ENCODE results near the gene ARMC5. TPM values are rescaled to one million over a fixed set of nuclear protein-coding genes. Genes with fewer than 3 reads are reported as not detected.
"Not testable (repeated sequence)": the region's sequence is repeated elsewhere in the genome, so short reads cannot be mapped to it uniquely, and the experiment has no call there.

ARMC5 gene
- polyA plus RNA-seq, 3 donors = 13.1 to 19.0 (median 16.9) TPM

DNA sequence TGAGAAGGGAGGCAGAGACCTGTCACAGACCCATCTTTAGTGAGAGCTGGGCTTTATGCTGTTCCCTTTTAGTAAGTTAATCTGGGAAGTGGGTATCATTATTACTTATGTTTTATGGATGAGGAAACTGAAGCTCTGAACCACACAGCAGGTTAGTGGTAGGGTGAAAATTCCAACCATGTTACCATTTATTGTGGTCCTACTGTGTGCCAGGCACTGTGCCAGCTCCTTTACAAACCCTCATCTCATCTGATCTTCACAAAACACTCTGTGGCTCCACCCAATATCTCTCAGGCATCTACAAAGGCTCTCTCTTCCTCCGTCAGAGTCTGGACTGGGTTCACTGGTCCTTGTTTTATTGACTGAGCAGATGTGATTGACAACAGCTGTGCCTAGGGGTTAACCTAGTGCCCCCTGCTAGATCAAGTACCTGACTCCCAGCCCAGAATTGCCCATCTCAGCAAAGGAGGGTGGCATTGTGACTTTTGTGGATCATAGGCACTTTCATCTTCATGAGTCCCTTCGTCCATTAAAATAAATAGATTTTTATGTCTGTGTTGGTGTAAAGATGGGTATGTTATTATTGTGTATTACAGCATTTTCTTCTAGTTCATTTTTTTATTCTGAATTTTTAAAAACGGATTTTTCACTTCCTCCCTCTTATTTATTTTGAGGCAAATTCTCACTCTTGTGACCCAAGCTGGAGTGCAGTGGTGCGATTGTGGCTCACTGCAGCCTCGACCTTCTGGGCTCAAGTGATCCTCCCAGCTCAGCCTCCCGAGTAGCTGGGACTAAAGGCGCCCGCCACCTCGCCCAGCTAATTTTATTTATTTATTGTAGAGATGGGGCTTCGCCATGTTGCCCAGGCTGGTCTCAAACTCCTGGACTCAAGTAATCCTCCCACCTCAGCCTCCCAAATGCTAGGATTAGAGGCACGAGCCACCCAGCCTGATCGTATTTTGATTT, 15.8 kb downstream of the ARMC5 start:
- DNase-seq = no peak

DNA sequence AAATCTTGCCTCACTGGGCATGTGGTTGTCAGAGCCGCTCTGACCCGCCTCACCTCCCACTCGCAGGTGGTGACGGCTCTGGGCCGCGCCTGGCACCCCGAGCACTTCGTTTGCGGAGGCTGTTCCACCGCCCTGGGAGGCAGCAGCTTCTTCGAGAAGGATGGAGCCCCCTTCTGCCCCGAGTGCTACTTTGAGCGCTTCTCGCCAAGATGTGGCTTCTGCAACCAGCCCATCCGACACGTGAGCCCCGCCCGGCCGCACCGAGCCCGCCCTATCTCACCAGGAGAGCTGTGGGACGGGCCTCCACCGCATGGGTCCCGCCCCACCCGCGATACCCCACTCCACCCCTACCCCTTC, 16.6 kb downstream of the ARMC5 start:
- no peak for DNase-seq

DNA sequence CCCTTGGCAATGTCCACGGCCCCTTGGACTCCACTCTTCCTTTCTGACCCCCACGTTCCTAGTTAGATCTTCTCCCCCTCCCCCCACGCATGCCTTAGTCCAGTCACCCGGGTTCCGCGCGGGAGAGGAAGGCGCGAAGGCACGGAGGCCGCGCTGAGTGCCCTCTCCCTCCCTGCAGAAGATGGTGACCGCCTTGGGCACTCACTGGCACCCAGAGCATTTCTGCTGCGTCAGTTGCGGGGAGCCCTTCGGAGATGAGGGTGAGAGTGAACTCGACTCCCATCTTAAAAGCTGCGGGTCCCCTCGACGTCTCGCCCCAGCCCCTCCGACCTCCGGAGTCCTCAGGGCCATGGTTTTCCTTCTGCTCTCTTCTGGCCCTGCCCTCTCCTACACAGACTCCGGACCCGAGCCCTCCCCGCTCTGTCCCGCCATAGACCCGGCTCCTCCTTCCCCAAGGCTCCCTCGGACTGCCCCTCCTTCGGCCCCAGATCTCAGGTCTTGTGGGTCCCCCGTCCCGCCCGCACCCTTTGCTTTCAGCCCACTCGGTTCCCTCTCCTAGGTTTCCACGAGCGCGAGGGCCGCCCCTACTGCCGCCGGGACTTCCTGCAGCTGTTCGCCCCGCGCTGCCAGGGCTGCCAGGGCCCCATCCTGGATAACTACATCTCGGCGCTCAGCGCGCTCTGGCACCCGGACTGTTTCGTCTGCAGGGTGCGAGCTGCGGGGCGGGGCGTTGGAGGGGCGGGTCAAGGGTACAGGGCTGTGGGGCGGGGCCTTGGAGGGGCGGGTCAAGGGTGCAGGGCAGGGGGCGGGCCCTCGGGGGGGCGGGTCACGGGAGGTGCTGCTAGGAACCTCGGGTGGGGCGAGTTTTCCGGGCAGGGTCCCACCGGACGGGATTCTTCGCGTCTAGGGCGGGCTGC, 17.3 kb downstream of the ARMC5 start:
- no peak for DNase-seq

DNA sequence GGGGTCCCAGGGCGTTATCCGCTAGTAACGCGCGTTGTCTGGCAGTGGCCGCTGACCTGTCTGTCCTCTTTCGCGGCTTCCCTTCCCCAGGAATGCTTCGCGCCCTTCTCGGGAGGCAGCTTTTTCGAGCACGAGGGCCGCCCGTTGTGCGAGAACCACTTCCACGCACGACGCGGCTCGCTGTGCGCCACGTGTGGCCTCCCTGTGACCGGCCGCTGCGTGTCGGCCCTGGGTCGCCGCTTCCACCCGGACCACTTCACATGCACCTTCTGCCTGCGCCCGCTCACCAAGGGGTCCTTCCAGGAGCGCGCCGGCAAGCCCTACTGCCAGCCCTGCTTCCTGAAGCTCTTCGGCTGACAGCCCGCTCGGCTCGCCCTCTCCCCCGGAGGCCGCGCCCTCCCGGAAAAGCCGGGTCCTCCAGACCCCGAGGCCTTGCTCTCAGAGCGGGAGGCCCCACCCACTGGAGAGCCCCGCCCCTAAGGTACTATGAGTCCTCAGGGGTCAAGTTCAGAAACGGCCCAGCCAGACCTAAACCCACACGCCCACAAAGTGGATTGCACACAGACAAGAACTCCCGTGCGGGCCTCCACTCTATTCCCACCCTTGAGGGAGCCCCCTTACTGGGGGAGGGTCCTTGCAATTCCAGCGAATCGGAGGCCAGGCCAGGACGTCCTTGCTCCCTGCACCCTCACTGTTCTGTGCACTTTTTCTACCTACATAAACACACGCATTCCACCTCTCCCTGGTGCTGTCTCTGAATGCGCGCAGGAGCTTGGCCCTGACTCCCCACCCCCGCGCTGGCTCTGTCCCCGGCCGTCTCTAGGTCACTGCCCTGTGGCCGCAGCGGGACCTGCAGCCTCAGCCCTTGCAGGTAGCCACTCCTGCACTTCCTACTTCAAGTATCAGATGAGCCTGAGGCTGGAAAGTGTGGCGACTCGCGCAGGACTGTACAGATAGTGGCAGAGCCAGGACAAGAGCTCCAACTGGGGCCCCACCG, 18.2 kb downstream of the ARMC5 start:
- DNase-seq = peak; percentile 49

DNA sequence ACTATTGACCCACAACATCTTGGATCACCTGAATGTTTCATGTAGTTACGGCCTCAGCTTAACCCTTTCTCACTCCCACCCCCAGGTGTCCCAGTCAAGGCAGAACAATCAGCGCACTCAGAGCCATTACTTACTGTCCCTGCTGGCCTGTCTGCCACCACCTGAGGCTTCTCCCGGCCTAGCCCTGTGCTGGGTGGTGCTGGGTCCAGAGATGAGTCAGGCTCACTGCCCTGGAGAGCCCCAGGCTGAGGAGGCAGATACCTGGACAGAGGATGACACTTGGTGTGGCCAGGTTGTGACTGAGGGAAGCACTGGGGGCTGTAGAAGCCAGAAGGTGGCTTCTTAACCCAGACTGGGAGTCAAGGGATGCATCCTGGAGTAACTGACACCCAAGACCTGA, 19.7 kb downstream of the ARMC5 start:
- DNase-seq = no peak

DNA sequence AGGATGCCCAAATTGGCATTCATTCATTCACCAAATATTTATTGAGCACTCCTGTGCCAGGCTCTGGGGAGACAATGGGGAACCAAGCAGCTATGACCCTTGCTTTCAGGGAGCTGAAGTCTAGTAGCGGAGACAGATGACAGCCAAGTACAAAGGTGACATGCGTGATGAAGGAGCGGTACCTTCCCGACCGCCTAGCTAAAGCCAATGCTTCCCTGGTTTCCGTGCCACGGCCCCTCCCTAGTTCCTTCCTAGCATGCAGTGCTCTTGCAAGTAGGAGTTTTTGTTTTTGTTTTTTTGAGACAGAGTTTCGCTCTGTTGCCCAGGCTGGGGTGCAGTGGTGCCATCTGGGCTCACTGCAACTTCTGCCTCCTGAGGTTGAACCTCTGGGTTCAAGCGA, 20.4 kb downstream of the ARMC5 start:
- no peak for DNase-seq

DNA sequence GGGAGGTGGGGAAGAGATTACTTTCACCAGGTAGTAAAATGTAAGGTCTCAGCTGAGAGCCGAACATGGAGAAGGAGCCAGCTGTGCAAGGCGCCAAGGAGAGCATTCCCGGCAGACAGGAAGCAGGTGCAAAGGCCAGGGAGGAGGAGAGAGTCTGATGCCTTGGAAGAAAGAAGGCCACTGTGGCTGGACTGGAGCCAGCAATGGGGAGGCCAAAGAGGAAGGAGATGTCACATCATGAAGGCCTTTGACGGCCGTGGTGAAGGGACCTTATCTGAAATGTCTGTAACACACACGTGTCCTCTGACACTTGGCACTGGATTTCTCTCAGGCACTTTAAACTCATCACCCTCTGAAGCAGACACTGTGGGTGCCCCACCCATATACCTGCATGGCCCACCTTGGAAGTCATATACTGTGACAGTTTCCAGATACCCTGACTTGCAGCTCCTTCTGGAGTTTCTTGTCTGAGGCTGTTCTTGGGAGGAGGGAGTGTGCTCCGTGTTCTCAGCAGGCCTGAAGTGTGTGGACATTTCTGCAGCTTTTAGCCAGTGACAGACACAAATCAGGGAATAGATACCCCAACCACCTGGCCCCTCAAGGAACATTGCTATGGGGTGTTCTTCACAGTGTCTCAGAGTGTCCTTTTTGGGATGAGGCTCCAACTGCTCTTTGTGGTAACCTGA, 21.7 kb downstream of the ARMC5 start:
- no peak for DNase-seq

DNA sequence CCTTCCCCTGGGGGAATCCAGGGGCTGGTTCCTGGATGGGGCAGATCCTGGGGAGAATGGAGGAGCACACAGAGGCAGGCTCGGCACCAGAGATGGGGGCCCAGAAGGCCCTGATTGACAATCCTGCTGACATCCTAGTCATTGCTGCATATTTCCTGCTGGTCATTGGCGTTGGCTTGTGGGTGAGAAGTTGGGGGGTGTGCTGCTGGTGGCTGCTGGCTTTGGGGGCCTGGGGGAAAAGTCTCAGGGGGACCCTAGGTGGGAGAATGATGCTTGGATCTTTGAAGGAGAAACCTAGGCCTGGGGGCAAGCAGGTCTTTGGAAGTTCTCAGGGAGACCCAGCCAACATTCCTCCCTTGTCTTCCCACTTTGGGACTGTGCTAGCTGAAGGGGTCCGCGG, 23.8 kb downstream of the ARMC5 start, which contains the start of gene SLC5A2:
TSS of gene SLC5A2 (plus strand) at position 43 of the 400 bp plus-strand sequence. CDS start at position 57, 14 bp downstream.
- DNase-seq = no peak

DNA sequence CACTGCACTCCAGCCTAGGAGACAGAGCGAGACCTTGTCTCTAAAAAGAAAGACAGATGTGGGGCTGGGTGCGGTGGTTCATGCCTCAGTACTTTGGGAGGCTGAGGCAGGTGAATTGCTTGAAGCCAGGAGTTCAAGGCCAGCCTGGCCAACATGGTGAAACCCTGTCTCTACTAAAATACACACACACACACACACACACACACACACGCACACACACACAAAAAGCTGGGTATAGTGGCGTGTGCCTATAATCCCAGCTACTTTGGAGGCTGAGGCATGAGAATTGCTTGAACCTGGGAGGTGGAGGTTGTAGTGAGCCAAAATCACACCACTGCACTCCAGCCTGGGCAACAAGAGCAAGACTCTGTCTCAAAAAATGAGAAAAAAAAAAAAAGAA, 24.7 kb downstream of the ARMC5 start:
- DNase-seq = not testable (repeated sequence)

DNA sequence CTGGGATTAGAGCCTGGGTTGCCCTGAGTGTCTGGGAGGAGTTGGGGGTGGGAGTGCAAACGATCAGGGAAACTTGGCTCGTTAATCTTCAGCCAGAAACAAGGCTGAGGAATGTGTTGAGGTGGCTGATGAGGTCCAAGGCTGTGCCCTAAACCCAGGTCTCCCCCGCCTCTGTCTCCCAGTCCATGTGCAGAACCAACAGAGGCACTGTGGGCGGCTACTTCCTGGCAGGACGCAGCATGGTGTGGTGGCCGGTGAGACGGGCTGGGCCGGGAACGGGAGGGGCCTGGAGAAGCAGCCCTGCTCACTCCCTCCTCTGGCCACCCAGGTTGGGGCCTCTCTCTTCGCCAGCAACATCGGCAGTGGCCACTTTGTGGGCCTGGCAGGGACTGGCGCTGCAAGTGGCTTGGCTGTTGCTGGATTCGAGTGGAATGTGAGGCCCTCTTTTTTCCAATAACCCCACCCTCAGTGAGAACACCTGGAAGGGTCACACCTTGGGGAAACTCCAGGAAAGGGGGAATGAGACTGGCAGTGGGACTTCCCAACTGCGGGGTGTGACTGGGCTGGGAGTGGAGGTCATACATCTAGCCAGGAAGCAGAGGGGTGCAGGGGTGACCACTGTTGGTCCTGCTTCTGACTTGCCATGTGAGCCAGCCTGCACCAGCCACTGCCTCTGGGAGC, 25.3 kb downstream of the ARMC5 start:
- DNase-seq = no peak

DNA sequence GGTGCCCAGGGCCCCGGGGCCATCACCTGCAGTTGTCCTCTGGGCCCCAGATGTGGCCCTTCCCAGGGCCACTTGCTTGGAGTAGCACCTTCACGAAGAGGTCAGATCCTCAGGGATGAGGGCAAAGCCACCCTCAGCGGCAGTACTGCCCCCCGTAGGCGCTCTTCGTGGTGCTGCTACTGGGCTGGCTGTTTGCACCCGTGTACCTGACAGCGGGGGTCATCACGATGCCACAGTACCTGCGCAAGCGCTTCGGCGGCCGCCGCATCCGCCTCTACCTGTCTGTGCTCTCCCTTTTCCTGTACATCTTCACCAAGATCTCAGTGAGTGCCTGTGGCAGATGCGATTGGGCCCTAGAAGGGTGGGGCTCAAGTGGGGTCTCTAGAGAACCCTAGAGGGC, 26.3 kb downstream of the ARMC5 start:
- DNase-seq = no peak

DNA sequence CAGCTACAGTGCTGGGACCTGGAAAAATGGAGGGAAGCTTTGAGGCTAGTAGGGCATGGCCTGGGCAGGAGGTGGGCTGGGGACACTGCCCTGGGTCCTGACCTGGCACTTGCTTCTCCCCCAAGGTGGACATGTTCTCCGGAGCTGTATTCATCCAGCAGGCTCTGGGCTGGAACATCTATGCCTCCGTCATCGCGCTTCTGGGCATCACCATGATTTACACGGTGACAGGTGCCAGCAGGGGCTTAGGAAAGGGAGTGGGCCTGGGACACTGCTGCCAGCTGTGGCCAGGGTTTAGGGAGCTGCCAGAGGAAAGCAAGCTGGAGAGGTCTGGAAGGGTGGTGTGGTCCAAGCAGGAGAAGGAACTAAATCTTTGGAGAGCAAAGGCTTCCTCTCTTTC, 26.7 kb downstream of the ARMC5 start:
- no peak for DNase-seq

DNA sequence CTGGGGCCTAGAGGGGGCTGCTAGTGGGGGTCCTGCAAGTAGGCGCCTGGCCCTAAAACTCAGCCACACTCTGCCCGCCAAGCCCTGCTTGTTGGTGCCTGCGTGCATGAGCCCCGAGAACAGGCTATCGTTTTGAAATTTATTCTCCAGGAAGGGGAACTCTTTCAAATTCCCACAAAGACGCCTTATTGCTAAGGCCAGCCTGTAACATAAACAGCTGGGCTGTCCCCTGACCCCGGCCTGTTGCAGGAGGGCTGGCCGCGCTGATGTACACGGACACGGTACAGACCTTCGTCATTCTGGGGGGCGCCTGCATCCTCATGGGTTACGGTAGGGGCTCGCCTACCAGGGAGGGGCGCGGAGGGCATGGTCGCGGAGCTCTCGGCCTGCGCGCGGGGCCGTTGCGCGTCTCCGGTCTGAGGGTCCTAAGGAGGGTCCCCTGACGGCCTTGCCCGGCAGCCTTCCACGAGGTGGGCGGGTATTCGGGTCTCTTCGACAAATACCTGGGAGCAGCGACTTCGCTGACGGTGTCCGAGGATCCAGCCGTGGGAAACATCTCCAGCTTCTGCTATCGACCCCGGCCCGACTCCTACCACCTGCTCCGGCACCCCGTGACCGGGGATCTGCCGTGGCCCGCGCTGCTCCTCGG, 27.9 kb downstream of the ARMC5 start:
- no peak for DNase-seq

DNA sequence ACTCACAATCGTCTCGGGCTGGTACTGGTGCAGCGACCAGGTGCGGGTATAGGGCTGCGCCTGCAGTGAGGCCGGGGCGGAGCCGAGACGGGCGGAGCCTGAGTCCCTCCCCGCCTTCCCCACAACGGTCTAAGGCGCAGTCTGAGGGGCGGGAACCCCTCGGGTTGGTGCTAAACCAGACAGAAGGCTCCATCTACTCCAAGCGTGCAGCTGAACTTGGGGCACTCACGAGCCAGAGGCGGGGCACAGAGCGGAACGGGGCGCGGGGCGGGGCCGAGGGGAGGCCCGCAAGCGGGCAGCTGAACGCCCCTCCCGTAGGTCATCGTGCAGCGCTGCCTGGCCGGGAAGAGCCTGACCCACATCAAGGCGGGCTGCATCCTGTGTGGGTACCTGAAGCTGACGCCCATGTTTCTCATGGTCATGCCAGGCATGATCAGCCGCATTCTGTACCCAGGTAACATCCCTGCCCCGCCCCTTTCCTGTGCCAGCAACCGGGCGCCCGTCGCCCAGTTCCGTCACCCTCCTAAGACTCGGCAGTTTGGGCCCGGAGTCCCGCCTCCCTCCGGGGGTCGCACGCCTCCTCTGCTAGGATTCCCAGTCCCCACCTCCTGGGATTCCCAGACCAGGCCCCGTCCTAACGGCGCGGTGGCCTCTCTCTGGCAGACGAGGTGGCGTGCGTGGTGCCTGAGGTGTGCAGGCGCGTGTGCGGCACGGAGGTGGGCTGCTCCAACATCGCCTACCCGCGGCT, 28.6 kb downstream of the ARMC5 start:
- peak; percentile 54 for DNase-seq

DNA sequence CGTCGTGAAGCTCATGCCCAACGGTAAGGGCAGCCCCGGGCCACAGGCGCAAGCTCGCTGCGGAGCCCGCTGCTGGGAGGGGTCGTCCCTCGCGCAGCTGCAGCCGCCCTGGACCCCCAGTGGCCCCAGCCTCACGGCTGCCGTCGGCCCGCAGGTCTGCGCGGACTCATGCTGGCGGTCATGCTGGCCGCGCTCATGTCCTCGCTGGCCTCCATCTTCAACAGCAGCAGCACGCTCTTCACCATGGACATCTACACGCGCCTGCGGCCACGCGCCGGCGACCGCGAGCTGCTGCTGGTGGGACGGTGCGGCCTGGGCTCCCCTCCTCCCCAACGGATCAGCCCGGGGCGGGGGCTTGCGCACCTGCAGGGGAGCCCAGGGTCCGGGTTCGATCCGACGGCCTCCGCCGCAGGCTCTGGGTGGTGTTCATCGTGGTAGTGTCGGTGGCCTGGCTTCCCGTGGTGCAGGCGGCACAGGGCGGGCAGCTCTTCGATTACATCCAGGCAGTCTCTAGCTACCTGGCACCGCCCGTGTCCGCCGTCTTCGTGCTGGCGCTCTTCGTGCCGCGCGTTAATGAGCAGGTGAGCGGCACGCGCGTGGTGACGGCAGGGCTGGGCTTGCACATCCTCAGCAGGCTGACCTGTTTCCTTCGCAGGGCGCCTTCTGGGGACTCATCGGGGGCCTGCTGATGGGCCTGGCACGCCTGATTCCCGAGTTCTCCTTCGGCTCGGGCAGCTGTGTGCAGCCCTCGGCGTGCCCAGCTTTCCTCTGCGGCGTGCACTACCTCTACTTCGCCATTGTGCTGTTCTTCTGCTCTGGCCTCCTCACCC, 29.4 kb downstream of the ARMC5 start:
- DNase-seq = no peak

DNA sequence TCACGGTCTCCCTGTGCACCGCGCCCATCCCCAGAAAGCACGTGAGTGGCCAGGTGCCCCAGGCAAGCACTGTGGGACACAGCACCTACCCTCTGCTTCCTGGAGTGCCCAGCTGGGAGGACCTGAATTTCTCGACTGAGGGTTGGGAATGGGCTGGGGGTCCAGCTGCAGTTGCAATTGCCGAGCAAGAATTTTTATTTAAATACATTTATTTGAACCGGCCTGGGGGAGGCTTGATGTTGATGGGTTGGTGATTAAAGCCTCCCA, 29.9 kb downstream of the ARMC5 start:
- DNase-seq = no peak

DNA sequence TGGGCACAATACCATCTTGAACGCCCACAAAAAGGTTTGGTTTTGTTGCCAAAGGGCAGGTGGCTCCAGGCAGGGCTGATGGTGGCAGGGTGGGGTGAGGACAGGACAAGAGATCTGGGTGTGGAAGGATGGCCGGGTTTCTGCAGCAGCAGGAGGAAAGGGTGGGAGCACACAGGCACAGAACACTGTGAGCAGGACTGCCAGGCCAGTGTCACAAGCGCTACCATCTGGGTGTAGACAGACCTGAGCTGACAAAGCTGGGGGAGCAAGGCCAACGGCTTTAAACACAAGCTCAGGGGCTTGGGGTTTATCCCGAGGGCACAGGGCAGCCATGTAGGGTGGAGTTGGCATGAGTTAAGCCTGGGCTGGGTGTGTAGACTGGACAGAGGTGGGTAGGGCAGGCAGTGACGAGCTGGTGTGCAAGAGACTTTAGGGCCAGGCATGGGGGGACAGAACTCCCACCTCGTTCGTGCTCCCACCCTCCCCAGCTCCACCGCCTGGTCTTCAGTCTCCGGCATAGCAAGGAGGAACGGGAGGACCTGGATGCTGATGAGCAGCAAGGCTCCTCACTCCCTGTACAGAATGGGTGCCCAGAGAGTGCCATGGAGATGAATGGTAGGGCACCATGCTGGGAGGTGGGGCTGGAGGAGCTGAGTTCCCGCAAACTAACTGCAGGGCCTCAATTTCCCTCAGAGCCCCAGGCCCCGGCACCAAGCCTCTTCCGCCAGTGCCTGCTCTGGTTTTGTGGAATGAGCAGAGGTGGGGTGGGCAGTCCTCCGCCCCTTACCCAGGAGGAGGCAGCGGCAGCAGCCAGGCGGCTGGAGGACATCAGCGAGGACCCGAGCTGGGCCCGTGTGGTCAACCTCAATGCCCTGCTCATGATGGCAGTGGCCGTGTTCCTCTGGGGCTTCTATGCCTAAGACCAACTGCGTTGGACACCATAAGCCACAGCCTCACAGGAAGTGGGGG, 30.6 kb downstream of the ARMC5 start:
- no peak for DNase-seq

Measured in renal pelvis (tissue), 4 donors.